Measurements from ENCODE around the gene CHST11.

The CHST11 gene

GRCh38 chr12:104630230-104630670 lies 173.5 kb downstream of the CHST11 start:
- DNase-seq (ENCODE audit: low read depth): no peak

GRCh38 chr12:104631867-104632266 lies 175.1 kb downstream of the CHST11 start:
- no peak for DNase-seq (ENCODE audit: low read depth)

GRCh38 chr12:104632724-104633201 lies 176.0 kb downstream of the CHST11 start:
- DNase-seq (ENCODE audit: low read depth): no peak

GRCh38 chr12:104634044-104634443 lies 177.3 kb downstream of the CHST11 start:
- DNase-seq (ENCODE audit: low read depth): no peak

- no peak for DNase-seq (ENCODE audit: low read depth)
Observed at GRCh38 chr12:104634852-104635251, 178.1 kb downstream of the CHST11 start.

GRCh38 chr12:104635607-104636343 lies 179.0 kb downstream of the CHST11 start:
- no peak for DNase-seq (ENCODE audit: low read depth)

GRCh38 chr12:104636496-104636895 lies 179.7 kb downstream of the CHST11 start:
- no peak for DNase-seq (ENCODE audit: low read depth)

GRCh38 chr12:104637604-104638003 lies 180.9 kb downstream of the CHST11 start:
- DNase-seq (ENCODE audit: low read depth): no peak

- DNase-seq (ENCODE audit: low read depth): no peak
Observed at GRCh38 chr12:104638218-104638850, 181.6 kb downstream of the CHST11 start.

- DNase-seq (ENCODE audit: low read depth): no peak
Observed at GRCh38 chr12:104638851-104639240, 182.1 kb downstream of the CHST11 start.

- no peak for DNase-seq (ENCODE audit: low read depth)
Observed at GRCh38 chr12:104640956-104641355, 184.2 kb downstream of the CHST11 start.

GRCh38 chr12:104641862-104642261 lies 185.1 kb downstream of the CHST11 start:
- no peak for DNase-seq (ENCODE audit: low read depth)

- DNase-seq (ENCODE audit: low read depth): no peak
Observed at GRCh38 chr12:104643093-104643818, 186.5 kb downstream of the CHST11 start.

- no peak for DNase-seq (ENCODE audit: low read depth)
Observed at GRCh38 chr12:104643819-104644669, 187.3 kb downstream of the CHST11 start.

- DNase-seq (ENCODE audit: low read depth): no peak
Observed at GRCh38 chr12:104648756-104649155, 192.0 kb downstream of the CHST11 start.

GRCh38 chr12:104649217-104649824 lies 192.6 kb downstream of the CHST11 start:
- DNase-seq (ENCODE audit: low read depth): no peak

GRCh38 chr12:104649921-104650320 lies 193.2 kb downstream of the CHST11 start:
- DNase-seq (ENCODE audit: low read depth): no peak

GRCh38 chr12:104650541-104650940 lies 193.8 kb downstream of the CHST11 start:
- DNase-seq (ENCODE audit: low read depth): no peak

GRCh38 chr12:104651811-104652210 lies 195.1 kb downstream of the CHST11 start:
- DNase-seq (ENCODE audit: low read depth): no peak

GRCh38 chr12:104652358-104652757 lies 195.6 kb downstream of the CHST11 start:
- DNase-seq (ENCODE audit: low read depth): no peak

GRCh38 chr12:104652910-104653309 lies 196.2 kb downstream of the CHST11 start:
- no peak for DNase-seq (ENCODE audit: low read depth)
